ENCODE measurements around the gene ROR1. TPM values are rescaled to one million over a fixed set of nuclear protein-coding genes. Genes with fewer than 3 reads are reported as not detected.

The ROR1 gene
- total and polyA plus RNA-seq, 8 donors: 1.4 to 37.3 (median 14.6) TPM

DNA sequence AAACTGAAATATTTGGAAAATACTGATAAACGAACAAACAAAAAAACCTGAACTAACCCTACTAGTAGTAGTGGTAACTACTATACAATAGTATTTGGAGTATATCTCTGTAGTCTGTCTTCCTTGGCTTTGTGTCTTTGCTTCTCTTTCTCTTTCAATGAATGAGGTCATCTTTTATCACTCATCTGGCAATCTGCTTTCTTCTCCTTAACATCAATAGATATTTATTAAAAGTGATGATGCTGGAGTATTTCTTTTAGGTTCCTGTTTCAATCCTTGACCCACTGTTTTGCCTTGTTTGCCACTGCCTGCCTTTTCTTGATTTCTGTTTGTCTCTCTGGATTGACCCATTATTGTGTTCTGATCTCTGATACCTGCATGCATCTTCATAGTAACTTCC is 71.5 kb downstream of the ROR1 start:
- Histone ChIP-seq H3K36me3 (no peaks in the 10 kb centered on the region), H3K4me1 (peaks cover 7 to 39% (median 8%) of the 10 kb centered on the region in 4 donors), H3K4me3 (no peak overlapping the region), H3K27me3 (no peaks in the 10 kb centered on the region), H3K9me3 (no peaks in the 10 kb centered on the region), H3K27ac (no peak overlapping the region)
- DNase-seq: no peak
- TF ChIP-seq, protein P1, sequence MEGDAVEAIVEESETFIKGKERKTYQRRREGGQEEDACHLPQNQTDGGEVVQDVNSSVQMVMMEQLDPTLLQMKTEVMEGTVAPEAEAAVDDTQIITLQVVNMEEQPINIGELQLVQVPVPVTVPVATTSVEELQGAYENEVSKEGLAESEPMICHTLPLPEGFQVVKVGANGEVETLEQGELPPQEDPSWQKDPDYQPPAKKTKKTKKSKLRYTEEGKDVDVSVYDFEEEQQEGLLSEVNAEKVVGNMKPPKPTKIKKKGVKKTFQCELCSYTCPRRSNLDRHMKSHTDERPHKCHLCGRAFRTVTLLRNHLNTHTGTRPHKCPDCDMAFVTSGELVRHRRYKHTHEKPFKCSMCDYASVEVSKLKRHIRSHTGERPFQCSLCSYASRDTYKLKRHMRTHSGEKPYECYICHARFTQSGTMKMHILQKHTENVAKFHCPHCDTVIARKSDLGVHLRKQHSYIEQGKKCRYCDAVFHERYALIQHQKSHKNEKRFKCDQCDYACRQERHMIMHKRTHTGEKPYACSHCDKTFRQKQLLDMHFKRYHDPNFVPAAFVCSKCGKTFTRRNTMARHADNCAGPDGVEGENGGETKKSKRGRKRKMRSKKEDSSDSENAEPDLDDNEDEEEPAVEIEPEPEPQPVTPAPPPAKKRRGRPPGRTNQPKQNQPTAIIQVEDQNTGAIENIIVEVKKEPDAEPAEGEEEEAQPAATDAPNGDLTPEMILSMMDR (IDR thresholded peaks at IDR 0.05): no peak
- no peak for TF ChIP-seq POLR2A (IDR thresholded peaks at IDR 0.05)
- no peak for TF ChIP-seq POLR2AphosphoS5 (IDR thresholded peaks at IDR 0.05)
- TF ChIP-seq EP300 (IDR thresholded peaks at IDR 0.05): no peak
- WGBS, 5 donors: 69 to 85% (median 77%) methylated on average over 1 of the region's 1 CpG
- intact Hi-C loops (cut with DNase I; ENCODE audit: low total_unique reads): no loop called here

GRCh38 chr1:63847308-63847910 is 73.6 kb downstream of the ROR1 start:
- Histone ChIP-seq H3K27ac (no peak overlapping the region), H3K4me1 (peaks cover 7 to 36% (median 8%) of the 10 kb centered on the region in 4 donors), H3K9me3 (no peaks in the 10 kb centered on the region), H3K27me3 (no peaks in the 10 kb centered on the region), H3K4me3 (no peak overlapping the region), H3K36me3 (no peaks in the 10 kb centered on the region)
- DNase-seq: no peak
- 59 to 85% (median 69%) methylated on average over 9 of the region's 9 CpGs for WGBS, 5 donors
- intact Hi-C loops (cut with DNase I; ENCODE audit: low total_unique reads): no loop called here
- no peak for TF ChIP-seq POLR2AphosphoS5 (IDR thresholded peaks at IDR 0.05)
- TF ChIP-seq EP300 (IDR thresholded peaks at IDR 0.05): no peak
- TF ChIP-seq, protein P1 (IDR thresholded peaks at IDR 0.05): no peak
- TF ChIP-seq POLR2A (IDR thresholded peaks at IDR 0.05): no peak

DNA sequence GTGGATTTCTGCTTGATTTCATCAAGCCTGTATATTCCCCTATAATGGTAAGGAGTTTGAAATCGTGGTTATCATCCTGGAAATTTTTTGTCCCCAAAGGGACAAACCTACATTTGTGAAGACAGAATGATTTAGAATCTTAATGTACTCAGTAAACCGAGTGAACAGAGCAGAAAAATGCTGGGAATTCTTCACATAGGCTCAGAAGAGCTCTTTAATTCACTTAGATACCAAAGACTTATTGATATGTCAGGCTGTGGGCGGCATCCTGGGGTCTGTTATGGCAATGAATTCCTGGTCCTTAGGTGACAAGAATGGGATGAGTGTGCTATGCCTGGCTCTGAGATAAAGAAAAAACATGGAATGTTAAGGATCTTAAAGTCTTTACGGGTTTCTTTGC is 74.9 kb downstream of the ROR1 start:
- Histone ChIP-seq H3K27ac (no peak overlapping the region), H3K36me3 (no peaks in the 10 kb centered on the region), H3K4me1 (peaks cover 7 to 28% (median 8%) of the 10 kb centered on the region in 4 donors), H3K9me3 (no peaks in the 10 kb centered on the region), H3K4me3 (no peak overlapping the region), H3K27me3 (no peaks in the 10 kb centered on the region)
- DNase-seq: no peak
- WGBS, 5 donors: 67 to 82% (median 76%) methylated on average over 4 of the region's 4 CpGs
- intact Hi-C loops (cut with DNase I; ENCODE audit: low total_unique reads): no loop called here
- TF ChIP-seq POLR2A (IDR thresholded peaks at IDR 0.05): no peak
- TF ChIP-seq POLR2AphosphoS5 (IDR thresholded peaks at IDR 0.05): no peak
- TF ChIP-seq, protein P1 (IDR thresholded peaks at IDR 0.05): no peak
- no peak for TF ChIP-seq EP300 (IDR thresholded peaks at IDR 0.05)

DNA sequence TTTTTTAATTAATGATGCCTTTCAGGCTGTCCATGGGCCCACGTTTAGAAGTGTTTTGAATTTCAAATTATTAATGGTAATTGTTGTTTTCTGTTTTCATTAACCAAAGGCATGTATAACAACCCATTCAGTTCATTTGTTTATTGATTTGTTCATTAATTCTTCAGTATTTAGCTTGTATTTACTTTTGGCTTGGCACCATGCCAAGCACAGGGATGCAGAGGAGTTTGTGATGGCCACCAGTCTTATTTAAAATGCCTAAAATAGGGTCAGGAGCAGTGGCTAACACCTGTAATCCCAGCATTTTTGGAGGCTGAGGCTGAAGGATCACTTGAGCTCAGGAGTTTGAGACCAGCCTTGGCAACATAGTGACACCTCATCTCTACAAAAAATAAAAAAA is 75.3 kb downstream of the ROR1 start:
- H3K36me3 ChIP-seq: no peaks in the 10 kb centered on the region
- H3K4me1 ChIP-seq: peaks cover 7 to 28% (median 8%) of the 10 kb centered on the region in 4 donors
- H3K27me3 ChIP-seq: no peaks in the 10 kb centered on the region
- no peak for DNase-seq
- H3K9me3 ChIP-seq: no peaks in the 10 kb centered on the region
- 36 to 69% (median 56%) methylated on average over 1 of the region's 1 CpG for WGBS, 5 donors
- H3K4me3 ChIP-seq: no peak overlapping the region
- intact Hi-C loops (cut with DNase I; ENCODE audit: low total_unique reads): no loop called here
- H3K27ac ChIP-seq: no peak overlapping the region
- no peak for TF ChIP-seq POLR2AphosphoS5 (IDR thresholded peaks at IDR 0.05)
- TF ChIP-seq EP300 (IDR thresholded peaks at IDR 0.05): no peak
- TF ChIP-seq POLR2A (IDR thresholded peaks at IDR 0.05): no peak
- TF ChIP-seq, protein P1 (IDR thresholded peaks at IDR 0.05): no peak
